HG03066 (cell line): ENCODE measurements around the gene C4orf36.
"Not testable (repeated sequence)": the region's sequence is repeated elsewhere in the genome, so short reads cannot be mapped to it uniquely, and the experiment has no call there.

ENCODE experiments used
- ATAC-seq: cut with Tn5 transposase; IDR thresholded peaks from one replicate; pipeline ENCODE4 v1.9.1; 2021; ENCODE audit warnings: low read depth; ENCODE audit not compliant: unreplicated experiment

The C4orf36 gene

GRCh38 chr4:86917212-86918039 lies 25.2 kb upstream of the C4orf36 start:
- no peak for ATAC-seq

- no peak for ATAC-seq
These were observed 24.2 kb upstream of the C4orf36 start for GRCh38 chr4:86916392-86916791.

GRCh38 chr4:86910820-86911684 lies 18.8 kb upstream of the C4orf36 start:
- ATAC-seq: no peak

- ATAC-seq: no peak
These were observed 18.1 kb upstream of the C4orf36 start for GRCh38 chr4:86910369-86910768.

- no peak for ATAC-seq
These were observed 17.5 kb upstream of the C4orf36 start for GRCh38 chr4:86909546-86910295.

- no peak for ATAC-seq
These were observed 16.0 kb upstream of the C4orf36 start for GRCh38 chr4:86908251-86908657.

- no peak for ATAC-seq
These were observed 9.6 kb upstream of the C4orf36 start for GRCh38 chr4:86901864-86902263.

- ATAC-seq: no peak
These were observed 6.3 kb upstream of the C4orf36 start for GRCh38 chr4:86898562-86898961.

- ATAC-seq: no peak
These were observed 4.4 kb upstream of the C4orf36 start for GRCh38 chr4:86896596-86896995.

- peak; percentile 49 for ATAC-seq
These were observed 3.7 kb upstream of the C4orf36 start for GRCh38 chr4:86895692-86896488.

- ATAC-seq: no peak
These were observed 2.2 kb upstream of the C4orf36 start for GRCh38 chr4:86894455-86894854.

- no peak for ATAC-seq
These were observed 914 bp upstream of the C4orf36 start for GRCh38 chr4:86893136-86893535.

GRCh38 chr4:86892636-86892960 lies 376 bp upstream of the C4orf36 start:
- ATAC-seq: no peak

- ATAC-seq: no peak
These were observed 1.4 kb downstream of the C4orf36 start for GRCh38 chr4:86890790-86891189.

- ATAC-seq: no peak
These were observed 12.6 kb downstream of the C4orf36 start for GRCh38 chr4:86879641-86880040.

- ATAC-seq: no peak
These were observed 13.6 kb downstream of the C4orf36 start for GRCh38 chr4:86878640-86879039.

- no peak for ATAC-seq
These were observed 15.1 kb downstream of the C4orf36 start for GRCh38 chr4:86876894-86877685.

GRCh38 chr4:86875436-86875835 lies 16.8 kb downstream of the C4orf36 start:
- not testable (repeated sequence) for ATAC-seq

- no peak for ATAC-seq
These were observed 20.1 kb downstream of the C4orf36 start for GRCh38 chr4:86872135-86872534.
